GM21390 (cell line): ENCODE data around the gene ZKSCAN2.

Experiments
- ATAC-seq: cut with Tn5 transposase; IDR thresholded peaks from one replicate; pipeline ENCODE4 v1.9.1; 2021; ENCODE audit not compliant: unreplicated experiment

The ZKSCAN2 gene

DNA sequence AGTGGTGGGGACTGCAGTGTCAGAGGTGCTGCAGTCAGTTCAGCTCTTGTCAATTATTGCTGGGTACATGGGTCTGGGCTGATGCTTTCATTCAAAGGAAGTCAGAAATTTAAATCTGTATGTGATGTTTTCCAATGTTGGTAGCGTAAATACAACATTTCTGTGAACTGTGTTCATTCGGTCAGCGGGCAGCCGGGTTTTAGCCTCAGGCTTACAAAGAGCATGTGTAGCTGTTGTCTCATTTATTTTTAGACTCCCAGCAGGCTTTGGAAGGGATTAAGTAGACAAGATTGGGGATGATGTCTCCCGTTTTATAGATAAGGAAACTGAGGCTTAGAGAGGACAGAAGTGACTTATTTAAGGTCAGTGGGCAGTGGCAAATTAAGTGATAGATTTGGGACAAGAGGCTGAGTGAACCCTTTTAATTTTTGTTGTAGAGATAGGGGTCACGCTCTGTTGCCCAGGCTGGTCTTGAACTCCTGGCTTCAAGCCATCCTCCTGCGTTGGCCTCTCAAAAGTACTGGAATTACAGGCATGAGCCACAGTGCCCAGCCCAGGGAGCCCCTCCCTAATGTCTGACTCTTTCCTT, 32.8 kb downstream of the ZKSCAN2 start:
- no peak for ATAC-seq

DNA sequence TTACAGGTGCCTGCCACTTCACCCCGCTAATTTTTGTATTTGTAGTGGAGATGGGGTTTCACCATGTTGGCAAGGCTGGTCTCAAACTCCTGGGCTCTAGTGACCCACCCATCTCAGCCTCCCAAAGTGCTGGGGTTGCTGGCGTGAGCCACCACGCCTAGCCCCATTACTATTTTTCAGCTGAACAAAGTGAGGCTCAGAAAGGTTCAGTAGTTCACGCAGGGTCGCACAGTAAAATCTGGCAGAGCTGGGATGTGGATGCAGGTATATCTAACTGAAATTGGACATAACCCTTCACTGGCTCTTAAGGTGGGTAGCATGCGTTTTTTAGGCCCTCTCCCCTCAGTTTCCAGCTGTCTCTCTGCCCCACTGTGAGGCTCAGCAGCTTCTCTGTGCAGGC, 33.7 kb downstream of the ZKSCAN2 start:
- no peak for ATAC-seq

DNA sequence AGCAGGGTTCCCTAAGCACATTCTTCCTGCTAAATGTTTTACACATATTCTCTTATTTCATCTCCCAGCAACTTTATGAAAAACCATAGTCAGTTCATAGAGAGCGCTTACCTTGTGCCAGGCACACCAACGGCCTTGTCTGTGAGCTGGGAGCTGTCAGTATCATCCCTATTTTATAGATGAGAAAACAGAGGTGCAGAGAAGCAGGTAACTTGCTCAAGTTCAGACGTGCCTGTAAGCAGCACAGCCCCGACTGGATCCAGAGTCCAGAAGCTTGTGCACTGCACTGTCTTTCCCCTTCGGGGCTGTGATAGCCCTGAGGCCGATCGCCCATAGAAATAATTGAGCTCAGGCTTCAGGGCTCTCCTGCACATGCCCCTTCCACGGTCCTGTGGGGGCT, 34.7 kb downstream of the ZKSCAN2 start:
- ATAC-seq: no peak

DNA sequence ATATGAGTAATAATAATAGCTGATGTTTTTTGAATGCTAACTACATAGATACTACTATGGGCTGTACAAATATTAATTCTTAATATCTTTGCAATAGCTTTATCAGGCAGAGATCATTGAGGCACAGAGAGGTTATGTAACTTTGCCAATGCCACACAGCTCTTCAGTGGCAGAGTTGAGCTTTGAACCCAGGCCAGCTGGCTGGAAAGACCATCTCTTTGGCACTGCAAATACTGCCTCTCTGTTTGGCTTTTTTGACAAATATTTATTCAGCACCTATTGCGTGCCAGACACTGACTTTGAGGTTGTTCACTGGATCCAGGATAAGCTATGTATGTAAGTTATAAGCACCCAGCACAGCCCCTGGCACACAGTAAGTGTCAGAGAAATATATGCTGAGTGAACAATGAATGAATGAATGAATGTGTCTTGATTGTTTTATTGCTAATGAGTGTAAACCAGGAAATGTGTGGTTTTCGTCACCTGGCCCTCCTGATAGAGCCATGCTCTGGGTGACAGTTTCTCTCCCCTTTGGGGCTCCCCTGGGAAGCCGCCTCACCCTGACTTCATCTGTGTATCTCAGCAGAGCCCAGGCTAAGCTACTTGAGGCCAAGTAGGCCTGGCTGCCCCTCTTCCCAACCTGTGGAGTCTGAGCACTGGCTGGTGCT, 38.4 kb downstream of the ZKSCAN2 start:
- ATAC-seq: no peak

DNA sequence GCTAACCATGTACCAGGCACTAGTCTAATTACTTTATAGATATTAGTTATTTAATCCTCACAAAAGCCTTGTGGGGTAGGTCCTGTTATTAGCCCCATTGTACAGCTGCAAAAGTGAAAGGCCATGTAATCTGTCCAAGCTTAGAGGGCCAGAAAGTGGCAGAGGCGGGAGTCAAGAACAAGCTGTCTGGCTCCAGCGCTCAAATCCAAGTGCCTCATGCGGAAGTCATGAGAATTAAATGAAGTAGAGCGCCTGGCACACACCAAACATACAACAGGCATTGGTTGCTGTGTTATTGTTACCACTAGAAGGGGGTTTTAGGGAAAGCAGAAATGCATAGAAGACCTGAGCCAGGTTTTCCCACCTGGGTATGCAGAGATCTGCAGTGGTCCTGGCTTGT, 39.7 kb downstream of the ZKSCAN2 start:
- ATAC-seq: no peak

DNA sequence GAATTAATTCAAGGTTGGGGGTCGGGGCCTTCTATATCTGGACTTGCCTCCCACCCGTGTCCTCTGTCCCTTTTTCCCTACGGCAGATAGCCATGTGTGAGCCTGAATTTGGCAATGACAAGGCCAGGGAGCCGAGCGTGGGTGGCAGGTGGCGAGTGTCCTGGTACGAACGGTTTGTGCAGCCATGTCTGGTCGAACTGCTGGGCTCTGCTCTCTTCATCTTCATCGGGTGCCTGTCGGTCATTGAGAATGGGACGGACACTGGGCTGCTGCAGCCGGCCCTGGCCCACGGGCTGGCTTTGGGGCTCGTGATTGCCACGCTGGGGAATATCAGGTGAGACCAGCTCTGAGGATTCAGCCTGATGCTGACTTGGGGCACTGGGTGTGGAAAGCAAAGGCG, 40.5 kb downstream of the ZKSCAN2 start:
- ATAC-seq: no peak

DNA sequence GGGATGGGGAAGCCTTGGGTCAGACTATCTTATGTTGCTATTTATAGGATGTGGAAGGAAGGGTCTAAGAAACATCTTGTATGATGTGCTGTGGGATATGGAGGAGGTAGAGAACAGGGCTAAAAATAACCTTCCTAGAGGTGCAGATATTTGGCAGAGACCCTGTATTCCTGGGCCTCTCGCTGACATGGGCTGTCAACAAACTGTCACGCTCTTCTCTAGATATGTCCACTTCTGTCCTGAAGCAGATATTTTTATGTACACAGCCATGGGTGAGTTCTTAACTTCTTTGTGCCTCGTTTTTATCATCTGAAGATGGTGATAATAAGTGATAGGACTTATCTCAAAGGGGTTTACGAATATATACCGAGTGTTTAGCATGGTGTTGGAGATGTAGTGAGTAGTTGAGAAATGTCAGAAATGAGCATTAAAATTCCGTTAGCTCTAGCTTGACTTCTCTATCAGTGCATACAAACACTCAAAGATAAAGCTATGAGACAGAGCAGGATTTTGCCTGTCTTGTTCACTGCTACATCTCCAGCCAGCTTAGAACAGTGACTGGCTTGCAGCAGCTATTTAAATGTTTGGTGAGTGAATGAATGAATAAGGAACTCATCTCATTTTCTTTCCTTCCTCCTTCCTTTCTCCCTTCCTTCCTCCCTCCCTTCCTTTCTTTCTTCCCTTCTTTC, 43.8 kb downstream of the ZKSCAN2 start:
- no peak for ATAC-seq

DNA sequence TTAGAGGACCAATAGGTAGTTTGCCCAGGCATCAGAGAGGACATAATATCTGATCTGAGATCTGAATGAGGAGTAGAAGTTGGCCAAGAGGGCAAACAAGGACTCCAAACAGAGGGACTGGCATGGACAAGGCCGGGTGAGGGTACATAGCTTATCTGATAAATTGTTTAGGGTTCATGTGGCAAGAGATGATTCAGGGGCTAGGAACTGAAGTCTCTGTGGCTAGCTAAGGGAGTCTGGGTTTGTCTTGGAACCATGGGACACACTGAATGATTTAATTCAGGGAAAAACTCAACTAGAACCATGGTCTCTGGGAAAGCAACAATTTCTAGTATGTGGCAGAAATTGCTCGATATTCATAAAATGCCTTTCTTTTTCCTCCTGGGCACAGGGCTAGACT, 45.0 kb downstream of the ZKSCAN2 start:
- ATAC-seq: no peak

DNA sequence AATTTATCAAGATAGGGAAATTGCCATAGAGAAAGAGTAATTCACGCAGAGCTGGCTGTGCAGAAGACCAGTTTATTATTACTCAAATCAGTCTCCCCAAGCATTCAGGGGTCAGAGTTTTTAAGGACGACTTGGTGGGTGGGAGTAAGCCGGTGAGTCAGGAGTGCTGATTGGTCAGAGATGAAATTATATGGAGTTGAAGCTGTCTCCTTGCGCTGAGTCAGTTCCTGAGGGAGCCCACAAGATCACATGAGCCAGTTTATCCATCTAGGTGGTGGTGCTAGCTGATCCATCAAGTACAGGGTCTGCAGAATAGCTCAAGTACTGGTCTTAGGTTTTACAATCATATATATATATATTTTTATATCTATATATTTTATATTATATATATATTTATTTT, 46.9 kb downstream of the ZKSCAN2 start:
- no peak for ATAC-seq

DNA sequence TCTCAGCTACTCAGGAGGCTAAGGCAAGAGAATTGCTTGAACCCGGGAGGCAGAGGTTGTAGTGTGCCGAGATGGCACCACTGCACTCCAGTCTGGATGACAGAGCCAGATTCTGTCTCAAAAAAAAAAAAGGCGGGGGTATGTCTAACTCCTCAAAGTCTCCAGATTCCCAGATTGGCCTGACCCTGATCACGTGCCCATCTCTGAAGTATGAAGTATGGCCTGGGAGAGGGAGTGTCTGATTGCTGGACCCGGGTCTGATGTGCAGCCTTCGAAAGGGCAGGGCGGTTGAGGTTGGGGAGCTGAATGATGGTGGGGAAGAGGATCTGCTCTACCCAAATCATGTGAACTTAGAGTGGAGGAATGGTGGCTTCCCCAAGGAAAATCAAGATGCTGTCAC, 58.2 kb downstream of the ZKSCAN2 start:
- ATAC-seq: no peak

DNA sequence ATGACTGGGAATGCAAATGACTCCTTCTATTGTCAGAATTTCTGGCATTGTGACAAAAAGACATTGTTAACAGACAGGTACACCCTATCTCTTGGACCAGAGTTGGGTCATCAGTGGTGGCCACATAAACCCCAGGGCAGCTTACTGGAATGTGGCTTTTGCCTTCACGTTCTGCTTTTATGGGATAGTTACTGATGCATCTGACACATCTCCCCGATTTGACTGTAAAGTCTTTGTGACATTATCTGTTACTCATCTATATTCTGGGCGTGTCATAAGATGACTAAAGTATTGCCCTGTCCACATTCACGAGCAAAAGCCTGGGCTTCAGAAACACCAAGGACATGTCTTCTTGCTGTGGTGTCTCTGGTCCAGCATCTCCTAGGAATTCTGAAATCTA, 59.6 kb downstream of the ZKSCAN2 start:
- ATAC-seq: no peak

DNA sequence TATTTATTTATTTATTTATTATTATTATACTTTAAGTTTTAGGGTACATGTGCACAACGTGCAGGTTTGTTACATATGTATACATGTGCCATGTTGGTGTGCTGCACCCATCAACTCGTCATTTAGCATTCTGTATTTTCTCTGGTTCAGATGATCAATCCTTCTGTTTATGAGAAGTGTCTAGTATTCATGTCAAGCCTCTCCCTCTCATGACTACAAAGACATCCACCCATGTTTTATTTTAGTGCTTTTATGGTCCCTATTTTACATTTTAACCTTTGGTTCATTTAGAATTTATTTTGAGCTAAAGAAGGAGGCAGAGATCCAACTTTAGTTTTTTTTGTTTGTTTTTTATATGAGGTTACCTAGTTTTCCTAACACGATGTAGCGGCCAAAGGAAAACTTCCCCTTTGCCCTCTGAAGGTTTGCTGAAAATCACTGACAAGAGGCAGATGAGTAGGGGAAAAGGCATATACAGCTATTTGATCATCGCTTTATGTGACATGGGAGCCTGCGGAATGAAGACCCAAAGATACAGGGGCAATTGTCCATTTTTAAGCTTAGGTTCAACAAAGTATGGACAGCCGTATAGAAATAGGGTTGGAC, 63.3 kb downstream of the ZKSCAN2 start:
- no peak for ATAC-seq

DNA sequence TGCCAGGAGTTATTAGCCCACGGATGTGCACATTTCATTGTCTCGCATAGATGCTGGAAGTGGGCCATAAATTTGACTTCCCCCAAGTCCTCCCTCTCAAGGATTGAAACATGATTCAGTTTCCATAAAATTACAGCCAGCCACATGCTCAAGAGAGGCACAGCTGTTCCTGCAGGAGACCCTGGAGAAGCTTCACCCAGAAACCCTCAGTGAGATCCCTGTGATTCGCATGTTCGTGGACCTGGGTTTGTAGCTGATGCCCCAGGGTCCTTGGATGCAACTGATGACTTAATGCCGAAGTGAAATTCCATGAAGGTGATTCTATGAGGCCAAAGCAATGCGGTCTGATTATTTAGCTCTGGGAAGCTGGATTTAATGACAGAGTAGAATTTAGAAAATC, 65.5 kb downstream of the ZKSCAN2 start:
- ATAC-seq: no peak

DNA sequence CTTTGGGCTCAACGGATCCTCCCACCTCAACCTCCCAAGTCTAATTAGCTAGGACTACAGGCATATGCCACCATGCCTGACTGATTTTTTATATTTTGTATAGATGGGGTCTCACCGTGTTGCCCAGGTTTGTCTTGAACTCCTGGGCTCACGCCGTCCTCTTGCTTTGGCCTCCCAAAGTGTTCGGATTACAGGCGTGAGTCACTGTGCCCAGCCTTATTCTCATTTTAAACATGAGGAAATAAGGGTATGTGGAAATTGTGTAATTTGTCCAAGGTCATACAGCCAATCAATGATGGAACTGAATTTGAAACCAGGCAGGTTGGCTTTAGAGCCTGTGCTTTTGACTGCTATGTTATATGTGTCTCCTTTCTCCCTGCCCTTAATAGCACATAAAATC, 68.3 kb downstream of the ZKSCAN2 start:
- ATAC-seq: no peak

DNA sequence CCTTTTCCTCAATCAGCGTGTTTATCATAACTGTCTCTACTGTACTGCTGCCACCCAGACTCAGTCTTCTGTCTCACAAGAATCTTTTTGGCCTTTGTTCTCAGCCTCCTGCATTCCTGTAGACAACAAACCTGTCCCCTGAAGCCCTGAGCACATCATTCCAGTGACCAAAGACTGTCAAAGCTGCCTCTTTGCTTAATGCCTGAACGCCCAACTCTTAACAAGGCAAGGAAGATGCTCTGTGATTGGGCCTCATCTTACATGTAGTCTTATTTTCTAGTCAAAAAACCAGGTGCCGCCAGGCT, 70.2 kb downstream of the ZKSCAN2 start:
- ATAC-seq: no peak
